ENCODE results near the gene KCNK16.

KCNK16 gene

GRCh38 chr6:39269961-39270360, 52.5 kb downstream of the KCNK16 start:
- DNase-seq, result no peak

DNA sequence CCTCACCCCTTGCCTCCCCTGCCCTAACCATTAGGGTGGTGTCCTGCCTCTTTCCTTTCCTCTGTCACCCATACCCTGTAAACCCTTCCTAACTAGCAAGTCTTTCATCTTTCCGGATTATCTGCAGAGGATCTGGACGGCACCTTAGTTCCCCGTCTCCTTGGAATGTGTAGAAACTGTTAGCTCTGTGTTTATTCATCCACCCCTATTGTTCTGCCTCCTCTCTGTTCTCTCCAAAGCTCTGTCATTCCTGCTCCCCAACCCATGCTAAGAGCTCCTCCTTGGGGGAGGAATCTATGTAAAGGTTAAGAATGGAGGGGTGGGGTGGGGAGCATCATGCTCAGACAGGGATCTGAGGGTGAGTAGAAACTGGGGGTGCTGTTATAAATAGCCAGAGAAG, 53.8 kb downstream of the KCNK16 start:
- DNase-seq, result no peak

DNA sequence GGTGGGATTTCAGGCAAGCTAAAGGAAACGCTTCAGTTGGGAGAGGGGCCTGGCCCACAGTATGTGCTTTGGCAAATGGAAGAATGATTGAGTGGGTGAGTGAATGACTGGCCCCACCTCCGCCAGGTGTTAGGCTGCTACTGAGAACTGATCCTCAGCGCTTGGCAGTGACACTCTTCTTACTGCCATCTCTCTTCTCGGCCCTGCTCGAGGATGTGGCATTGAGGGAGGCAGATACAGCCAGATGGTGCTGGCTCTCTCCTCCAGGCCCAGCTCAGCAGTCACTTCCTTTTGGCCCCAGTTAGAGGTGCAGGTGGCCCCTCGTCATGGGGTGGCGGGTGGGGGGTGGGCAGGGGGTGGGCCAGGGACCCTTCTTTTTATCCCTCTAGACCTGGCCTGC, 54.3 kb downstream of the KCNK16 start:
- no peak for DNase-seq

GRCh38 chr6:39266782-39267355, 55.6 kb downstream of the KCNK16 start:
- no peak for DNase-seq

DNA sequence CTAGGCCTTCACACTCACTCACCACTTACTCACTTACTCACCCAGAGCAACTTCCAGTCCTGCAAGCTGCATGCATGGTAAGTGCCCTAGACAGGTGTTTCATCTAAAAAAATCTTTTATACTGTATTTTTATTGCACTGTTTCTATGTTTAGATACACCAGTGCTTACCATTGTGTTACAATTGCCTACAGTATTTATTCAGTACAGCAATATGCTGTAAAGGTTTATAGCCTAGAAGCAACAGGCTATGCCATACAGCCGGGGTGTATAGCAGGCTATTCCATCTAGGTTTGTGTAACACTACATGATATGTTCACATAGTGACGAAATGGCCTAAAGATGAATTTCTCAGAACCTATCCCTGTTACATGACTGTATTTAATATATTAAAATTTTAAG, 56.1 kb downstream of the KCNK16 start:
- no peak for DNase-seq

All from activated naive CD4-positive, alpha-beta T cell treated with anti-CD3 and anti-CD28 coated beads, Interleukin-2, amount 50 U/mL, for 16 hours (primary cell).